Astrocyte of the cerebellum (primary cell): Measurements from ENCODE around the gene PRSS33.

ENCODE experiments used
- DNase-seq: peaks from one replicate; pipeline ENCODE4 v3.0.0-alpha.2; 2011; ENCODE audit warnings: low read depth
- H3K4me3 ChIP-seq: 2 replicates; pipeline ENCODE4 v1.5.1; 2011; ENCODE audit warnings: mild to moderate bottlenecking, low read depth, low read length, moderate library complexity
- in situ Hi-C: cut with HindIII; loops from 2 replicates; pipeline ENCODE4 v1.10.0; 2017; ENCODE audit warnings: low sequenced_read_pairs
- TF ChIP-seq, protein P1 (sequence below): IDR thresholded peaks from 2 replicates; pipeline ENCODE4 v1.5.1; 2012; ENCODE audit warnings: low read length, low read depth, moderate library complexity, mild to moderate bottlenecking; ENCODE audit errors: missing control alignments

Gene PRSS33

GRCh38 chr16:2826591-2827373 is 39.4 kb upstream of the PRSS33 start:
- TF ChIP-seq, protein P1, sequence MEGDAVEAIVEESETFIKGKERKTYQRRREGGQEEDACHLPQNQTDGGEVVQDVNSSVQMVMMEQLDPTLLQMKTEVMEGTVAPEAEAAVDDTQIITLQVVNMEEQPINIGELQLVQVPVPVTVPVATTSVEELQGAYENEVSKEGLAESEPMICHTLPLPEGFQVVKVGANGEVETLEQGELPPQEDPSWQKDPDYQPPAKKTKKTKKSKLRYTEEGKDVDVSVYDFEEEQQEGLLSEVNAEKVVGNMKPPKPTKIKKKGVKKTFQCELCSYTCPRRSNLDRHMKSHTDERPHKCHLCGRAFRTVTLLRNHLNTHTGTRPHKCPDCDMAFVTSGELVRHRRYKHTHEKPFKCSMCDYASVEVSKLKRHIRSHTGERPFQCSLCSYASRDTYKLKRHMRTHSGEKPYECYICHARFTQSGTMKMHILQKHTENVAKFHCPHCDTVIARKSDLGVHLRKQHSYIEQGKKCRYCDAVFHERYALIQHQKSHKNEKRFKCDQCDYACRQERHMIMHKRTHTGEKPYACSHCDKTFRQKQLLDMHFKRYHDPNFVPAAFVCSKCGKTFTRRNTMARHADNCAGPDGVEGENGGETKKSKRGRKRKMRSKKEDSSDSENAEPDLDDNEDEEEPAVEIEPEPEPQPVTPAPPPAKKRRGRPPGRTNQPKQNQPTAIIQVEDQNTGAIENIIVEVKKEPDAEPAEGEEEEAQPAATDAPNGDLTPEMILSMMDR: no peak
- in situ Hi-C loops: no loop called here
- DNase-seq: no peak
- H3K4me3 ChIP-seq: no peak overlapping the region

- in situ Hi-C loops: no loop called here
- DNase-seq: no peak
- TF ChIP-seq, protein P1: no peak
- no peak overlapping the region for H3K4me3 ChIP-seq
These were observed 38.5 kb upstream of the PRSS33 start for GRCh38 chr16:2825906-2826305.

DNA sequence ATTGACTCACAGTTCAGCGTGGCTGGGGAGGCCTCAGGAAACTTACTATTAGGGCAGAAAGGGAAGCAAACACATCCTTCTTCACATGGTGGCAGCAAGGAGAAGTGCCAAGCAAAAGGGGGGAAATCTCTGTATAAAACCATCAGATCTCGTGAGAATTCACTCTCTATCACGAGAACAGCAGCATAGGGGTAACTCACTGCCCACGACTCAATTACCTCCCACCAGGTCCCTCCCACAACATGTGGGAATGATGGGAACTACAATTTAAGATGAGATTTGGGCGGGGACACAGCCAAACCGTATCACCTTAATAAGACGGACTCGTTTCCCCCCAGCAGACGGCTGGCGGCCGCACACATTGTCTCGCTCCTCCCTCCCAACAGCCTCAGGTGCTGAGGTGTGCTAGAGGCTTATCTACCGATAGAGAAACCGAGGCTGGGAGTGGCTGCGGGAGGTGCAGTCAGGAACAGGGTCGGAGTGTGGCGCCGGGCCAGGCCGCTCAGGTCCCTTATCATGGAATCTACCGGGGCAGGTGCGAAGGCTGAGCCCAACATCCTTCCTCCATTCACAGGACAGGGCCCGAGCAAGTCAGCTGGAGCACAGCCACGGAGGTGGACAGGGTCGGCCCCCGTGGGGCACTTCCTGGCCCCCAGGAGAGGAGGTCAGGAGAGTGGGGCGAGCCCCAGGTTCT is 37.8 kb upstream of the PRSS33 start:
- in situ Hi-C loops: no loop called here
- TF ChIP-seq, protein P1: no peak
- H3K4me3 ChIP-seq: no peak overlapping the region
- DNase-seq: no peak

DNA sequence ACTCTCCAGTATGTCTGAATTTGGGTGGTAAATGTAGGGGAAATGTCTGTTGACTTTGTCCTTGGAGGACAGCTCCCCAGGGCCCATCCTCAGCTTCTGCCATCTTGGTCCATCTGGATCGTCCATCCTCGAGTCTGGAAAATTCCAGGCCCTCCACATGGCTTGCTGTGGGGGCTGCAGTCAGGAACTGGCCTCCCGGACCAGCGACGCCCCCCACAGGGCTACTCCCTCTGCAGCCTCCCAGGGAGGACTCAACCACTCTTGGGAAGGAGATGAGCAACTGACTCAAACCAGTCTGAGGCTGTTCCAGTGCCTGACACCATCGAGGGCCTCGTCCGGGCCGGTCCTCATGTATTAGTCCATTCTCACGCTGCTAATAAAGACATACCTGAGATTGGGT is 37.3 kb upstream of the PRSS33 start:
- in situ Hi-C loops: no loop called here
- no peak for DNase-seq
- H3K4me3 ChIP-seq: no peak overlapping the region
- TF ChIP-seq, protein P1: no peak

GRCh38 chr16:2822496-2822895 is 35.1 kb upstream of the PRSS33 start:
- in situ Hi-C loops: no loop called here
- TF ChIP-seq, protein P1: no peak
- no peak overlapping the region for H3K4me3 ChIP-seq
- no peak for DNase-seq

- H3K4me3 ChIP-seq: no peak overlapping the region
- TF ChIP-seq, protein P1: no peak
- in situ Hi-C loops: no loop called here
- DNase-seq: no peak
These were observed 34.8 kb upstream of the PRSS33 start for GRCh38 chr16:2822158-2822495.
